RWPE2 (cell line): ENCODE measurements around the gene CADPS.

Experiments used
- ATAC-seq: fragments of 200-7000 bp; cut with Tn5 transposase; 3 replicates; pipeline ENCODE4 v1.9.1; 2021; ENCODE audit warnings: low read depth
- DNase-seq: peaks from one replicate; pipeline ENCODE4 v3.0.0-alpha.2; 2020; ENCODE audit warnings: low spot score
- H3K27ac ChIP-seq: fragments of 450-650 bp; 2 replicates; pipeline ENCODE4 v1.5.1; 2017; ENCODE audit warnings: mild to moderate bottlenecking; ENCODE audit not compliant: poor library complexity, severe bottlenecking
- H3K27me3 ChIP-seq: fragments of 250-450 bp; sonication (Bioruptor Pico); 2 replicates; pipeline ENCODE4 v1.5.1; 2021; ENCODE audit warnings: mild to moderate bottlenecking, moderate library complexity; ENCODE audit not compliant: insufficient read depth, poor library complexity, severe bottlenecking
- H3K36me3 ChIP-seq: fragments of 250-450 bp; sonication (Bioruptor Pico); 2 replicates; pipeline ENCODE4 v1.5.1; 2020; ENCODE audit warnings: low read depth, mild to moderate bottlenecking, moderate library complexity
- H3K4me1 ChIP-seq: fragments of 250-450 bp; sonication (Bioruptor Pico); 2 replicates; pipeline ENCODE4 v1.5.1; 2021; ENCODE audit warnings: mild to moderate bottlenecking, moderate library complexity; ENCODE audit not compliant: insufficient read depth, poor library complexity, severe bottlenecking
- H3K4me3 ChIP-seq: fragments of 250-450 bp; sonication (Bioruptor Pico); 2 replicates; pipeline ENCODE4 v1.5.1; 2021; ENCODE audit warnings: mild to moderate bottlenecking, moderate library complexity; ENCODE audit not compliant: severe bottlenecking
- H3K9me3 ChIP-seq: fragments of 250-450 bp; sonication (Bioruptor Pico); 2 replicates; pipeline ENCODE4 v1.5.1; 2021; ENCODE audit warnings: mild to moderate bottlenecking, moderate library complexity; ENCODE audit not compliant: severe bottlenecking
- TF ChIP-seq, protein P1 (sequence below): fragments of 450-650 bp; IDR thresholded peaks from one replicate; pipeline ENCODE4 v1.5.1; 2017; ENCODE audit warnings: mild to moderate bottlenecking, moderate library complexity; ENCODE audit not compliant: poor library complexity, severe bottlenecking

Gene CADPS

DNA sequence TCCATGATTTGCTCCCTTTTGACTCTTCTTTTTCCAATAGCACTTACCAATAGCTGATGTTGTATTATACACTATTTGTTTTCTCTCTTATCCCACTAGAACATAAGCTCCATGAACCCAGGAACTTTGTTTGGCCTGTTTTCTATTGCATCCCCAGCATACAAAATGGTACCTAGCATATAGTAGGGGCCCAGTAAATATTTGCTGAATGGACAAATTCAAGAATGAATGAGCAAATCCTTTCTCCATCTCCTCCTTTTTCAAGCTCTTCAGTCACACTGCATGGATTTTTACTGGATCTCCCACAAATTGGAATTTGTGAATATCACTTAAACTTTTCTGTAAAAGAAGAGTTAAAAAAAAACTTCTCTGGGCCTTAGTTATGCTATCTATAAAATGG is 435.2 kb downstream of the CADPS start:
- no peaks in the 10 kb centered on the region for H3K36me3 ChIP-seq
- DNase-seq, result no peak
- no peak overlapping the region for H3K4me3 ChIP-seq
- ATAC-seq, result no peak
- H3K9me3 ChIP-seq, result no peaks in the 10 kb centered on the region
- TF ChIP-seq, protein P1, sequence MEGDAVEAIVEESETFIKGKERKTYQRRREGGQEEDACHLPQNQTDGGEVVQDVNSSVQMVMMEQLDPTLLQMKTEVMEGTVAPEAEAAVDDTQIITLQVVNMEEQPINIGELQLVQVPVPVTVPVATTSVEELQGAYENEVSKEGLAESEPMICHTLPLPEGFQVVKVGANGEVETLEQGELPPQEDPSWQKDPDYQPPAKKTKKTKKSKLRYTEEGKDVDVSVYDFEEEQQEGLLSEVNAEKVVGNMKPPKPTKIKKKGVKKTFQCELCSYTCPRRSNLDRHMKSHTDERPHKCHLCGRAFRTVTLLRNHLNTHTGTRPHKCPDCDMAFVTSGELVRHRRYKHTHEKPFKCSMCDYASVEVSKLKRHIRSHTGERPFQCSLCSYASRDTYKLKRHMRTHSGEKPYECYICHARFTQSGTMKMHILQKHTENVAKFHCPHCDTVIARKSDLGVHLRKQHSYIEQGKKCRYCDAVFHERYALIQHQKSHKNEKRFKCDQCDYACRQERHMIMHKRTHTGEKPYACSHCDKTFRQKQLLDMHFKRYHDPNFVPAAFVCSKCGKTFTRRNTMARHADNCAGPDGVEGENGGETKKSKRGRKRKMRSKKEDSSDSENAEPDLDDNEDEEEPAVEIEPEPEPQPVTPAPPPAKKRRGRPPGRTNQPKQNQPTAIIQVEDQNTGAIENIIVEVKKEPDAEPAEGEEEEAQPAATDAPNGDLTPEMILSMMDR, result no peak
- H3K4me1 ChIP-seq, result peaks cover 4% of the 10 kb centered on the region
- H3K27me3 ChIP-seq, result peaks cover 33% of the 10 kb centered on the region
- H3K27ac ChIP-seq, result no peak overlapping the region

DNA sequence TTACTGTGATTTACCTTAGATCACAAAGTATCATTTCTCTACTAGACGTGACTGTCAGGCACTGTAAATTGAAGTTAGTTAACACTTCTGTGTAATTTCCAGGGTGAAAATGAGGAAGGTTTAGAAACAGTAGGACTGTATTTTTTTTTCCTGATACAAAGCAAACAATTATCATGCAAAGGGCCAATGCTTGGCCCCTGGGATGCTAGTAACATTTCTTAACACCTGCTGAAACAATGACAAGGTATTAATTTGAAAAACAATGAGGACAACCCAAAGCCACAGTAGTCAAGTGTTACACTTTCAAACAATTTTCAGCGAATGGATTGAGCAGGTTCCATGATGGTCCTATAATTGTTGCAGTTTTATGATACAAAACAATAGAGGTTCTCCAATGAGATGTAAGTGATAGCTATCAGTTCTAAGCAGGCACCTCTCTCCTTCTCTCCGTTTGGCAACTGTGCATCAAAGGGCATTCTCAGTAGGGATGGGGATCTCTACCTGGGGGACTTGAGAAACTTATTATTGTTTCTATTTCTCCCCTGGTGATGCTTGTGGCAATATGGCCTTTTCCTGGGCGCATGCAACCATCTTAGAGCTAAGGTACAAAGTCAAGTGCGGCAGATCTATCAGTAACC is 435.9 kb downstream of the CADPS start:
- peaks cover 40% of the 10 kb centered on the region for H3K27me3 ChIP-seq
- H3K27ac ChIP-seq, result no peak overlapping the region
- no peaks in the 10 kb centered on the region for H3K4me1 ChIP-seq
- no peak overlapping the region for H3K4me3 ChIP-seq
- H3K36me3 ChIP-seq, result no peaks in the 10 kb centered on the region
- H3K9me3 ChIP-seq, result no peaks in the 10 kb centered on the region
- TF ChIP-seq, protein P1, result no peak
- ATAC-seq (no peak), DNase-seq (no peak)

DNA sequence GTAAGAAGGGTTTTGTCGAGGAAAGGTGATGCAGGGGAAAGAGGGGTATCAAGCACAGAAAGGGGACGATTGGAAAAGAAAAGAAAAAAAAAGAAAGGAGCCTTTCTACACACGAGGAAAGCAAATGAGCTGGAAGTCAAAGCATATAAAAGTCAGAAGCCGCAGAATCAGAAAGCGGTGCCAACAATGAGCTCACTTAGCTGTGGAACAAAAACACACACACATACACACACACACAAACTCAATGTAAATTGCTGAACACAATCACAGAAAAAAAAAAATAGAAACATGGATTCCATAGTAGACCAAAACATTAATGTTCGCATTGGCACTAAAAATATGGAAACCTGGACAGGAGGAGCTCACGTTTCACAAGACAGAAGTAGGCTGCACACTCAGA is 438.4 kb downstream of the CADPS start:
- ATAC-seq (no peak), DNase-seq (no peak)
- no peak overlapping the region for H3K27ac ChIP-seq
- peaks cover 62% of the 10 kb centered on the region for H3K27me3 ChIP-seq
- no peak overlapping the region for H3K4me3 ChIP-seq
- no peaks in the 10 kb centered on the region for H3K9me3 ChIP-seq
- H3K4me1 ChIP-seq, result no peaks in the 10 kb centered on the region
- H3K36me3 ChIP-seq, result no peaks in the 10 kb centered on the region
- TF ChIP-seq, protein P1, result no peak

DNA sequence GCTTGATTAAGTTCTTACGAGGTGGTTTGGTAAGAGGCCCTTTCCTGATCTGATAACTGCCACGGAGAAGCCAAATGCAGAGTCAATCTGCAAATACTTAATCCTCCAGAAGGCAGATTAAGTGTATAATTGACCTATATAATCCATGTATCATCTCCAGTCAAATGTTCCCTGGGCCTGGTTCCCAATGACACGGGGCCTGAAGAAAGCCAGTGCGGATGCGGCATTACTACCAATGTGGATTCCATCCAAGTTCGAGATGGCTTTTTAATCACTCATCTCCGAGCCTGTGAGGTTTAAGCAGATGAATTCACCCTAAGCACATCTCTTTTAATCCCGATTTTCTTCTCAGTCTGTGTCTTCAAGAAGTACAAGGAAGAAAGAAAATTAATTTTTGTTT is 441.8 kb downstream of the CADPS start:
- TF ChIP-seq, protein P1, result no peak
- H3K36me3 ChIP-seq, result no peaks in the 10 kb centered on the region
- no peak for ATAC-seq
- H3K9me3 ChIP-seq, result no peaks in the 10 kb centered on the region
- no peak for DNase-seq
- H3K4me1 ChIP-seq, result no peaks in the 10 kb centered on the region
- H3K27ac ChIP-seq, result no peak overlapping the region
- peaks cover 80% of the 10 kb centered on the region for H3K27me3 ChIP-seq
- no peak overlapping the region for H3K4me3 ChIP-seq

DNA sequence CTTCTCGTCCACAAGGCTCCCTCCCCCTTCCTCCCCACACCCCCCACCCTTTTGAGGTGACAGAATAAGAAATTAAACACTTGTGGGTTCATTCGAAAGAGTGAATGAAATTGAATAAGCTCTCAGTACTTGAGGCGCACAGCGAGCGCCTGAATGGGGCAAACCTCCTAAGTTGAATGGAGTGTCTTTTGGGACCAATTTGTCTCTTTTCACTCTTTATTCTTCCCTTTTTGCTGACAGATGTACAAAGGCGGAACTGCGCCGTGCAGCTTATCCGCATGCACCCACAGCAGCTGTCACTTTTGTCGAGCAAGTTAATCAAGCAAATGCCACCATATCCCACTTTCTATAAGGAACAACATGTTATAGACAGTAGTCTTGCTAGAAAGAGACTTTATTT is 454.0 kb downstream of the CADPS start:
- Histone ChIP-seq H3K27me3 (no peaks in the 10 kb centered on the region), H3K9me3 (no peaks in the 10 kb centered on the region), H3K4me3 (no peak overlapping the region), H3K4me1 (no peaks in the 10 kb centered on the region), H3K27ac (no peak overlapping the region), H3K36me3 (no peaks in the 10 kb centered on the region)
- ATAC-seq (no peak), DNase-seq (no peak)
- TF ChIP-seq, protein P1, result no peak
